ENCODE data around the gene ANO1. TPM values are rescaled to one million over a fixed set of nuclear protein-coding genes. Genes with fewer than 3 reads are reported as not detected.

ANO1 gene
- total RNA-seq, 1 experiment from 2014 or later, result 41.7 TPM

DNA sequence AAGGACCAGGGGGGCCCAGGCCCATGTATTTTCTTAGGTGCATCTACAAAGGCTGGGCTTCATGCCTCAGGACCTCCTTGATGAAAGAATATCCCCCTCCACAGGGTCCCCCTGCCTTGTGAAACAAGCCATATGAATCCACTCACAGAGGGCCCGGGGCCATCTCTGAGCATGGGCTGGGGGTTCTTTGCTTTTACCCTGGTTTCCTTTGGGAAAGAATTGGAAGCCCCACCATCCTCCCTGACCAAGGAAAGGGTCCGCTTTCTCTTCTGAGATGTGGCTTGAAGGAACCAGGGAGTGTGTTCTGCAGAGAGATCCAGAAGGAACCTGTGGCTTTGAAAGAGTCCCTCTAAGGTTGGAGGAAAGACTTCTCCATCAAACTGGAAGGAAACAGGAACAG lies 9.2 kb upstream of the ANO1 start:
- no peak overlapping the region for H3K4me3 ChIP-seq (replicated peaks in 1 of 2; ENCODE audit: low read depth in 1 of 2, low read length in 2 of 2)
- H3K4me2 ChIP-seq (ENCODE audit: low read length), result no peak overlapping the region
- no TSS peak for BruUV-seq (replicated peaks)
- POLR2A ChIA-PET, result no interaction called here
- no peak overlapping the region; the same call in 1 of the 2 replicates for H3K27ac ChIP-seq (ENCODE audit: low read depth, low read length)
- ATAC-seq, result no peak
- no peak for DNase-seq (ENCODE audit: low read depth, low spot score)
- CTCF ChIA-PET, result no interaction called here
- intact Hi-C loops (cut with micrococcal nuclease), result loop anchor here (5.0 kb wide), 1 partner anchor 122 kb away; no protein-coding TSS in a partner anchor
- TF ChIP-seq TCF7L2 (IDR thresholded peaks at IDR 0.05; ENCODE audit: borderline replicate concordance, extremely low read depth, insufficient read depth, insufficient read length) (no peak), YY1 (IDR thresholded peaks at IDR 0.05; ENCODE audit: extremely low read depth, insufficient replicate concordance, low read depth, low read length) (no peak), SP1 (IDR thresholded peaks at IDR 0.05; ENCODE audit: low read depth) (no peak), ELF1 (IDR thresholded peaks at IDR 0.05; ENCODE audit: borderline replicate concordance, low read depth) (no peak), CBX3 (IDR thresholded peaks at IDR 0.05; ENCODE audit: low read depth) (no peak), CEBPB (IDR thresholded peaks at IDR 0.05; ENCODE audit: low read depth) (no peak), POLR2A (IDR thresholded peaks at IDR 0.05; ENCODE audit: borderline replicate concordance, extremely low read depth, insufficient read depth, insufficient read length) (no peak), RAD21 (IDR thresholded peaks at IDR 0.05; ENCODE audit: low read depth) (no peak), MAX (IDR thresholded peaks at IDR 0.05) (no peak), ZNF274 (IDR thresholded peaks at IDR 0.05; ENCODE audit: low read depth, low read length) (no peak), POLR2AphosphoS5 (IDR thresholded peaks at IDR 0.05; ENCODE audit: low read depth, low read length) (no peak), REST (IDR thresholded peaks at IDR 0.05; ENCODE audit: low read depth) (no peak), SRF (IDR thresholded peaks at IDR 0.05; ENCODE audit: low read depth) (no peak), JUND (IDR thresholded peaks at IDR 0.05) (no peak), CTCF (IDR thresholded peaks at IDR 0.05 in 2 of 3, conservative IDR thresholded peaks at IDR 0.05 in 1 of 3; ENCODE audit: borderline replicate concordance in 1 of 3, insufficient read depth in 1 of 3, low read depth in 2 of 3, low read length in 2 of 3) (no peak), SIN3A (IDR thresholded peaks at IDR 0.05; ENCODE audit: low read depth) (no peak), ZFX (IDR thresholded peaks at IDR 0.05) (no peak)
- TF ChIP-seq, protein P1, sequence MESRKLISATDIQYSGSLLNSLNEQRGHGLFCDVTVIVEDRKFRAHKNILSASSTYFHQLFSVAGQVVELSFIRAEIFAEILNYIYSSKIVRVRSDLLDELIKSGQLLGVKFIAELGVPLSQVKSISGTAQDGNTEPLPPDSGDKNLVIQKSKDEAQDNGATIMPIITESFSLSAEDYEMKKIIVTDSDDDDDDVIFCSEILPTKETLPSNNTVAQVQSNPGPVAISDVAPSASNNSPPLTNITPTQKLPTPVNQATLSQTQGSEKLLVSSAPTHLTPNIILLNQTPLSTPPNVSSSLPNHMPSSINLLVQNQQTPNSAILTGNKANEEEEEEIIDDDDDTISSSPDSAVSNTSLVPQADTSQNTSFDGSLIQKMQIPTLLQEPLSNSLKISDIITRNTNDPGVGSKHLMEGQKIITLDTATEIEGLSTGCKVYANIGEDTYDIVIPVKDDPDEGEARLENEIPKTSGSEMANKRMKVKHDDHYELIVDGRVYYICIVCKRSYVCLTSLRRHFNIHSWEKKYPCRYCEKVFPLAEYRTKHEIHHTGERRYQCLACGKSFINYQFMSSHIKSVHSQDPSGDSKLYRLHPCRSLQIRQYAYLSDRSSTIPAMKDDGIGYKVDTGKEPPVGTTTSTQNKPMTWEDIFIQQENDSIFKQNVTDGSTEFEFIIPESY (IDR thresholded peaks at IDR 0.05; ENCODE audit: extremely low read depth, insufficient replicate concordance, low read length), result no peak
- TF ChIP-seq, protein P2, sequence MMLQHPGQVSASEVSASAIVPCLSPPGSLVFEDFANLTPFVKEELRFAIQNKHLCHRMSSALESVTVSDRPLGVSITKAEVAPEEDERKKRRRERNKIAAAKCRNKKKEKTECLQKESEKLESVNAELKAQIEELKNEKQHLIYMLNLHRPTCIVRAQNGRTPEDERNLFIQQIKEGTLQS (IDR thresholded peaks at IDR 0.05), result no peak
- no peaks in the 10 kb centered on the region for H4K20me1 ChIP-seq (ENCODE audit: insufficient read depth)
- RAD21 ChIA-PET (ENCODE audit: low non-redundant PET in 1 of 2, low total read pairs in 2 of 2, uncharacterized antibody in 2 of 2, unreplicated experiment in 2 of 2), result no interaction called here
- no peaks in the 10 kb centered on the region for H3K27me3 ChIP-seq (ENCODE audit: insufficient read depth, low read length)
- no peak overlapping the region for H2AFZ ChIP-seq (ENCODE audit: low read depth, low read length, poor library complexity, severe bottlenecking)
- H3K9ac ChIP-seq (ENCODE audit: low read length), result no peak overlapping the region
- peaks cover 33 to 38% of the 10 kb centered on the region in 2 experiments for H3K4me1 ChIP-seq (ENCODE audit: control insufficient read depth in 1 of 2, insufficient read depth in 2 of 2, low read length in 2 of 2)
- no peaks in the 10 kb centered on the region for H3K9me3 ChIP-seq (ENCODE audit: control insufficient read depth in 1 of 2, insufficient read depth in 1 of 2, low read depth in 1 of 2, low read length in 2 of 2)
- H3K36me3 ChIP-seq (ENCODE audit: control insufficient read depth in 1 of 2, insufficient read depth in 2 of 2, low read length in 2 of 2), result no peaks in the 10 kb centered on the region
- H3K79me2 ChIP-seq (ENCODE audit: insufficient read depth, low read length), result no peaks in the 10 kb centered on the region
- H3K9me2 ChIP-seq (ENCODE audit: insufficient read depth), result no peaks in the 10 kb centered on the region

Data from HCT116 (cell line).